DND-41 (cell line): ENCODE results near the gene RAD9A.

Source experiments
- CTCF ChIP-seq: IDR thresholded peaks from 2 replicates; pipeline ENCODE4 v1.5.1; 2012; ENCODE audit warnings: borderline replicate concordance, low read length, moderate library complexity, mild to moderate bottlenecking; ENCODE audit not compliant: poor library complexity, severe bottlenecking; ENCODE audit errors: extremely low read depth
- EZH2 ChIP-seq: IDR thresholded peaks from 3 replicates; pipeline ENCODE4 v1.6.1; 2012; ENCODE audit warnings: borderline replicate concordance, low read depth, mild to moderate bottlenecking, moderate library complexity, low read length, inconsistent platforms; ENCODE audit not compliant: severe bottlenecking

- TF ChIP-seq CTCF (no peak), EZH2 (no peak)
Observed at GRCh38 chr11:67407688-67408163, 15.9 kb downstream of the RAD9A start.
